ENCODE data around the gene MESP1. TPM values are rescaled to one million over a fixed set of nuclear protein-coding genes. Genes with fewer than 3 reads are reported as not detected.

Gene MESP1
- polyA plus RNA-seq, 3 donors: 0.04 to 1.2 (median 0.06) TPM

DNA sequence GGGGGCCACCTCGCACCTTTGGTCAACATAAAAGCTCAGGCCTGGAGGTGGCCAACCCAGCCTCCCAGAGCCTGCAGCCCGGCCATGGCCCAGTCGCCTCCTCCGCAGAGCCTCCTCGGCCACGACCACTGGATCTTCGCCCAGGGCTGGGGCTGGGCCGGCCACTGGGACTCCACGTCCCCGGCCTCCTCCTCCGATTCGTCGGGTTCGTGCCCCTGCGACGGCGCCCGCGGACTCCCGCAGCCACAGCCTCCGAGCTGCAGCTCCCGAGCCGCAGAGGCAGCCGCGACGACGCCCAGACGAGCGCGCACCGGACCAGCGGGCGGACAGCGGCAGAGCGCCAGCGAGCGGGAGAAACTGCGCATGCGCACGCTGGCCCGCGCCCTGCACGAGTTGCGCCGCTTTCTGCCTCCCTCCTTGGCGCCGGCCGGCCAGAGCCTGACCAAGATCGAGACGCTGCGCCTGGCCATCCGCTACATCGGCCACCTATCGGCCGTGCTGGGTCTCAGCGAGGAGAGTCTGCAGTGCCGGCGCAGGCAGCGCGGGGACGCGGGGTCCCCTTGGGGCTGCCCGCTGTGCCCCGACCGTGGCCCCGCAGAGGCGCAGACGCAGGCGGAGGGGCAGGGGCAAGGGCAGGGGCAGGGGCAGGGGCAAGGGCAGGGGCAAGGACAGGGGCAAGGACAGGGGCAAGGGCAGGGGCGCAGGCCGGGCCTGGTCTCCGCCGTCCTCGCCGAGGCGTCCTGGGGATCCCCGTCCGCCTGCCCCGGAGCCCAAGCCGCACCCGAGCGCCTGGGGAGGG is 25.4 kb upstream of the MESP1 start, which contains the start of gene MESP2:
Gene MESP2, plus strand, starts transcription at position 59 of the 799 bp plus-strand sequence. Its CDS starts 26 bp downstream, at position 85.
- H3K9me3 Mint-ChIP-seq: no peaks in the 10 kb centered on the region
- peaks cover 0 to 3% of the 10 kb centered on the region in 2 donors for H3K36me3 Mint-ChIP-seq
- Histone ChIP-seq H3K79me2 (ENCODE audit: insufficient read depth, low read length) (no peaks in the 10 kb centered on the region), H3K4me3 (replicated peaks in 1 of 3; ENCODE audit: low read depth in 2 of 3, low read length in 3 of 3) (peak within 1 kb of the TSS; percentile 7 to 64 (median 22)), H3K27me3 (ENCODE audit: control insufficient read depth in 2 of 2, insufficient read depth in 2 of 2, low read length in 2 of 2) (peaks cover 0 to 11% of the 10 kb centered on the region in 2 donors), H3K27ac (ENCODE audit: low read depth in 1 of 2, low read length in 2 of 2) (no peak within 1 kb of the TSS), H3K36me3 (replicated peaks in 1 of 2; ENCODE audit: control insufficient read depth in 1 of 2, insufficient read depth in 2 of 2, low read length in 2 of 2) (no peaks in the 10 kb centered on the region), H2AFZ (ENCODE audit: insufficient read depth, low read depth, low read length, poor library complexity, severe bottlenecking) (peak within 1 kb of the TSS; percentile 81), H3K4me1 (ENCODE audit: control insufficient read depth in 1 of 2, insufficient read depth in 2 of 2, low read length in 2 of 2) (peaks cover 27 to 36% of the 10 kb centered on the region in 2 donors), H3K4me2 (replicated peaks; ENCODE audit: extremely low read depth, low read length, poor library complexity, severe bottlenecking) (peak within 1 kb of the TSS; percentile 76), H3K9me3 (replicated peaks in 1 of 2; ENCODE audit: control insufficient read depth in 1 of 2, insufficient read depth in 1 of 2, low read length in 2 of 2) (no peaks in the 10 kb centered on the region), H3K9ac (ENCODE audit: insufficient read depth, low read length, poor library complexity, severe bottlenecking) (peak within 1 kb of the TSS; percentile 47), H4K20me1 (ENCODE audit: insufficient read depth, low read length) (no peaks in the 10 kb centered on the region)
- peaks cover 2 to 8% (median 8%) of the 10 kb centered on the region in 3 donors for H3K27me3 Mint-ChIP-seq (ENCODE audit: low read depth in 3 of 3)
- peak; percentile 78 to 88 (median 84) for DNase-seq
- TF ChIP-seq, protein P1, sequence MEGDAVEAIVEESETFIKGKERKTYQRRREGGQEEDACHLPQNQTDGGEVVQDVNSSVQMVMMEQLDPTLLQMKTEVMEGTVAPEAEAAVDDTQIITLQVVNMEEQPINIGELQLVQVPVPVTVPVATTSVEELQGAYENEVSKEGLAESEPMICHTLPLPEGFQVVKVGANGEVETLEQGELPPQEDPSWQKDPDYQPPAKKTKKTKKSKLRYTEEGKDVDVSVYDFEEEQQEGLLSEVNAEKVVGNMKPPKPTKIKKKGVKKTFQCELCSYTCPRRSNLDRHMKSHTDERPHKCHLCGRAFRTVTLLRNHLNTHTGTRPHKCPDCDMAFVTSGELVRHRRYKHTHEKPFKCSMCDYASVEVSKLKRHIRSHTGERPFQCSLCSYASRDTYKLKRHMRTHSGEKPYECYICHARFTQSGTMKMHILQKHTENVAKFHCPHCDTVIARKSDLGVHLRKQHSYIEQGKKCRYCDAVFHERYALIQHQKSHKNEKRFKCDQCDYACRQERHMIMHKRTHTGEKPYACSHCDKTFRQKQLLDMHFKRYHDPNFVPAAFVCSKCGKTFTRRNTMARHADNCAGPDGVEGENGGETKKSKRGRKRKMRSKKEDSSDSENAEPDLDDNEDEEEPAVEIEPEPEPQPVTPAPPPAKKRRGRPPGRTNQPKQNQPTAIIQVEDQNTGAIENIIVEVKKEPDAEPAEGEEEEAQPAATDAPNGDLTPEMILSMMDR (IDR thresholded peaks at IDR 0.05): peak; percentile 29
- peak within 1 kb of the TSS in 2 of 7 donors; percentile 30 to 58 for H3K27ac Mint-ChIP-seq
- peak within 1 kb of the TSS; percentile 67 to 76 for H3K4me3 Mint-ChIP-seq
- WGBS (ENCODE audit: insufficient coverage): 8% methylated on average over 82 of the region's 82 CpGs
- peaks cover 24% of the 10 kb centered on the region for H3K4me1 Mint-ChIP-seq
- intact Hi-C loops (cut with micrococcal nuclease): no loop called here

DNA sequence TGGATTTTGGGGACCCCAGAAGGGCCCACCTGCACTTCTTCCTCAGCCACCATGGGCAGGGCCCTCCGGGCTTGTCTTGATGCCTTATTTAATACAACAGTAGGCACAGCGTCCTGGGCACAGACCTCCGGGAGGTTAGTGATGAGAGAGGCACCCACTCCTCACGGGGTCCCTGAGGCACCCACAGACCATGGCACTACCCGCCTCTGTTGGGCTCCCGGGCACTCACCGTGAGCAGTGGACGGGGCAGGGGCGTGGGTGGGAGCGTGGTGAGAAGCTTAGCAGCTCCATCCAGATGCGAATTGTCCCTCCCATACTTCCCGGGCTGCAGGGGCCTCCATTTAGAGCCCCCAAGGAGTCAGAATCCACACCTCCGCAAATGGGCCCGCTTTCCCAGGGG is 24.8 kb upstream of the MESP1 start:
- Histone ChIP-seq H3K79me2 (ENCODE audit: insufficient read depth, low read length) (no peaks in the 10 kb centered on the region), H3K4me1 (ENCODE audit: control insufficient read depth in 1 of 2, insufficient read depth in 2 of 2, low read length in 2 of 2) (peaks cover 20 to 29% of the 10 kb centered on the region in 2 donors), H3K27me3 (ENCODE audit: control insufficient read depth in 2 of 2, insufficient read depth in 2 of 2, low read length in 2 of 2) (peaks cover 0 to 11% of the 10 kb centered on the region in 2 donors), H4K20me1 (ENCODE audit: insufficient read depth, low read length) (no peaks in the 10 kb centered on the region), H3K4me3 (replicated peaks in 1 of 3; ENCODE audit: low read depth in 2 of 3, low read length in 3 of 3) (peak overlapping the region in 2 of 3 experiments; percentile 22 to 64), H3K9ac (ENCODE audit: insufficient read depth, low read length, poor library complexity, severe bottlenecking) (peak overlapping the region; percentile 47), H3K27ac (ENCODE audit: low read depth in 1 of 2, low read length in 2 of 2) (no peak overlapping the region), H3K36me3 (replicated peaks in 1 of 2; ENCODE audit: control insufficient read depth in 1 of 2, insufficient read depth in 2 of 2, low read length in 2 of 2) (no peaks in the 10 kb centered on the region), H3K4me2 (replicated peaks; ENCODE audit: extremely low read depth, low read length, poor library complexity, severe bottlenecking) (peak overlapping the region; percentile 76), H2AFZ (ENCODE audit: insufficient read depth, low read depth, low read length, poor library complexity, severe bottlenecking) (peak overlapping the region; percentile 81), H3K9me3 (replicated peaks in 1 of 2; ENCODE audit: control insufficient read depth in 1 of 2, insufficient read depth in 1 of 2, low read length in 2 of 2) (no peaks in the 10 kb centered on the region)
- Mint-ChIP-seq H3K4me1 (peaks cover 17% of the 10 kb centered on the region), H3K27me3 (ENCODE audit: low read depth in 3 of 3) (peaks cover 2 to 8% (median 6%) of the 10 kb centered on the region in 3 donors), H3K36me3 (peaks cover 0 to 3% of the 10 kb centered on the region in 2 donors), H3K9me3 (no peaks in the 10 kb centered on the region), H3K4me3 (no peak overlapping the region), H3K27ac (no peak overlapping the region)
- WGBS (ENCODE audit: insufficient coverage): 59% methylated on average over 12 of the region's 14 CpGs
- intact Hi-C loops (cut with micrococcal nuclease): no loop called here
- DNase-seq: no peak
- TF ChIP-seq, protein P1 (IDR thresholded peaks at IDR 0.05): no peak

Measured in CD14-positive monocyte (primary cell).